HG02588 (cell line): ENCODE data around the gene TMEM44.
"Not testable (repeated sequence)": the region's sequence is repeated elsewhere in the genome, so short reads cannot be mapped to it uniquely, and the experiment has no call there.

ENCODE experiments used
- ATAC-seq: cut with Tn5 transposase; IDR thresholded peaks from one replicate; pipeline ENCODE4 v1.9.1; 2021; ENCODE audit warnings: mild to moderate bottlenecking, moderate library complexity; ENCODE audit not compliant: unreplicated experiment

The TMEM44 gene

DNA sequence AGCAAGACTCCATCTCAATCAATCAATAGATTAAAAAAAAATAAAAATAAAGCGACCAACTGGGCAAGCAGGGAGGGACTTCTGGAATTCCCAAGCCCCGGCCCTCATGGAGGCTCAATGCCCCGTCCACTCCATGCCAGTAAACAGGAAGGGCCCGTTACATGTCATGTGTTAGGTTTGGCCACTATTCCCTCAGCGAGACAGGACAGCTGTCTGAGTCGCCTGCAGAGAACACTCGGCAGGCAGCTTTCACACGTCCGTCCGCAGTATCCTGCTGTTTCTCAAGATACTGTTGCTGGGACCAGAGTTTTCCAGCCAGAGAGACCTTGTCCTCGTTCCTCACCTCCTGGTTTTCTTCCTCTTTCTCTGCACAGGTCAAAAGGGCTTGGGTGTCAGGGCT is 18.0 kb downstream of the TMEM44 start:
- no peak for ATAC-seq

DNA sequence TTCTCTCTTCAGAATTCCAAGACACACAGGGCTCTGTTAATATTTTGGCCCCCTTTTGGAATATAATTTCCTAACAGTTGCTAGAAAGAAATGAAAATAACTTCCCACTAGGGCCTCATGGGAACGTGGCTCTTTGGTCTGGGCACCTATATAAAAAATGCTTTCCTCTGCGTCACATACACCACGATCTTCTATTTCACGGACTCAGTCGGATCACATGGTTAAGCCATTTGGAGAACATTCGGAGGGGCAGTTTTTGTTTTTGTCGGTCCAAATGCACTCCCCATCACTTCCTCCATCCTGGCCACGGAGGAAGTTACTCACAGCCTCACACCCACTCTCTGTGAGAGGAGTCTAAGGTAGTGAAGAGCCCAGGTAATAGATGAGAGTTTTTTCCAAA is 21.0 kb downstream of the TMEM44 start:
- ATAC-seq, result no peak

DNA sequence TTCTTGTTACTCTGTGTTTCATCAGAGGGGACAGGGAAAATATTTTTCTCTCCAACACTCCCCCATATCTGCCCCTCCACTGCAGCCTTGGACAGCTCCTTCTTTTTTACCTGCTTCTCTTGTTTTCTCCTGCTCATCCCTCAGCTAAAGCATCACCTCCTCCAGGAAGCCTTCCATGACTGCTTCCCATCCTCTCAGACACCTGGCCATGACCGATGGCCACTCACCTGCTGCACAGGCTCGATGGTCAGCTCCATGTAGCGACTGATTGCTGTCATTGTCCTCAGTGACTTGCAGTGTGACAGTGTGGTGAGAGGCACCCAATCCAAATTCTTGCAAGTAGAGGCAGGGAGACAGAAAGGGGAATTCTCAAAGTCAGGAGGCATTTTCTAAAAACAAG is 22.5 kb downstream of the TMEM44 start:
- ATAC-seq, result no peak

DNA sequence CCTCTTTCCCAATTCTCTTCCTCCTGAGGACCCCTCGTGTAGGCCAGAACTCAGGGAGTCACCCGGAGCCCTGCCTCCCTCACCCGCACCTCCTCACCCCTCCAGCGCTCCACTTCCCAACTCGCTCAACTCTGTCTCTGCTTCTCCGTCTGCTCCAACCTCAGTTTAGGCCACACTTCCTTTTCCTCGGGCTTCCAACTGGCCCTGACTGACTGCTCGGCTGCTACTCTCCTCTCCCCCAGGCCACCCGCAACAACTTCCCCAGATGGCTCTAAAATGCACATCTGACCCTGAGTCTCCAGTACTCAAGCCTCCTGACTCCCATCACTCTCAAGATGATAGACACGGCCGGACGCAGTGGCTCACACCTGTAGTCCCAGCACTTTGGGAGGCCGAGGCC is 23.6 kb downstream of the TMEM44 start:
- ATAC-seq, result no peak

DNA sequence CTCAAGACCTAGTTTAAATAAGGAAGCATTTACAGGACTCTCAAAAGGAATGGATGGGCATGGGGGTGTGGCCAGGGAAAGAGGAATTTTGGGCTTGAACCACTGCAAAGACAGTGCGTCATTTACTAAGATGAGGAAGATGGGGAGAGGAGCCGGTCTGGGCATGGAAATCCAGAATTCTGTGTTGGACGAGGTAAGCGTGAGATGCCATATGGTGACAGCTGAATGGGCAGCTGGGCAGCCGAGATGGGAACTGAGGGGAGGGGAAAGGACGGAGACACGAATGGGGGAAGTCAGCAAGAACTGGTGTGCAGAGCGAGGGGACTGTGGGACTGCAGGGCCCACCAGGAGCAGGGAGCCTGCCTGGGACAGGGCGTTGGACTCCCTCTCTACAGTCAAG is 24.2 kb downstream of the TMEM44 start:
- no peak for ATAC-seq

DNA sequence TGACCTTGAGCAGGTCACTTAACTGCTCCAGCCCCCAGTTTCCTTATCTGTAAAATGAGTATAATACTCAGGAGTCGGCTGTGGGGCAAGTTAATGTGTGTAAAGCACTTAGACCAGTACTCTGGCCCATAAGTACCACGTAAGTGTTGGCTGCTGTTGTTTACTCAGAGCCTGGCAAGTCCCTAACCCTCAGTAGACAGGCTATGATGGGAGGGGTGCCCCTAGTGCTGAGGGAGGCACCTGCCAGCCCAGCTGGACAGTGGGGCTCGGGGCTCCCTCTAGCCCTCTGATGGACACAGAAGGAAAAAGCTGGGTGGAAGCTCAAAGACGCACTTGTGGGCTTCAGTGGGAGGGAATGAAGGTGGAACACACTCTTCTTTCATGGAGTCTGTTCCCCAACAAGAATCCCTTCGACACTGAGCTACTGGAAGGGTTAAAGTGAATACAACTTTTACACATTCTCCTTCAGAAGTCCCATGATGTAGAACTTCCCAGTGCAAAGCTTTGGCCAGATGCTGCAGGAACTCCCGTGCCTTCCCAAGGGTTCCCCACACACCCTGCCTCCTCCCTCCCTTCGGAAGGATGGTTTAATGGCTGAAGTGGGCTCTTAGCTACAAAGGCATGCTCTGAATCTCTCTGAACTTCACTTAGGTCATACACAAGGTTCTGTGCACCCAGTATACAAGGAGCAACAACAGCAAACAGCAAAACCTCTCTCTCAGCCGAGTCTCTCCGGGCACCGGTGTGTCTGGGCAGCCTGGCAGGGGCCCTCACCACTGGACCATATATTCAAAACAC is 25.4 kb downstream of the TMEM44 start:
- no peak for ATAC-seq

DNA sequence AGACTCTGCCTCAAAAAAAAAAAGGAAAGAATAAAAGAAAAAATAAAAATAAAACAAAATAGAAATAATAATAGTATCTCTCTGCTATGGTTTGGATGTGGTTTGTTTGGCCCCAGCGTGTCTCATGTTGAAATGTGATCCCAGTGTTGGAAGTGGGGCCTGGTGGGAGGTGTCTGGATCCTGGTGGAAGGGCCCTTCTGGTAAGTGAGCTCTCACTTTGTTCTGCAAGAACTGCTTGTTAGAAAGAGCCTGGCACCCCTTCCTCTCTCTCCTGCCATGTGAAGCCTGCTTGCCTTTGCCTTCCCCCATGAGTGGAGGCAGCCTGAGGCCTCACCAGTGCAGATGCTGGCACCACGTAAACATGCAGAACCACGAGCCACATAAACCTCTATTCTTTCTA is 26.3 kb downstream of the TMEM44 start:
- no peak for ATAC-seq

DNA sequence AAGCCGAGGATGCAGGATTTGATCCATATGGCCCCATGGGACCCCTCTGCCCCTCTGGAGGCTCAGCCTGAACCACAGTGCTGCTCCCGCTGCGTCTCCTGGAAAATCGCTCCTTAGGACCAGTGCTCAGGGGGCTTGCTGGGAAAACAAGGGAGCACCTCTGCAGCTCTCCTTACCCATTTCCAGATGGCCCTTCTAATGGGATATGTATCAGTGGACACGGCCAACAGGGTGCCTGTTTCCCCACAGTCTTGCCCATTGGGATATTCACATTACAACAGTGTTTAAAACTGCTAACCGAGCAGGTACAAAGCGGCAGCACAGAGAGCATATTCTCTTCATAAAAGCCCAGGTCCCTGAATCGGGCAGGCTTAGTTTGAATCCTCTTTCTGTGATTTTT is 27.1 kb downstream of the TMEM44 start:
- no peak for ATAC-seq

DNA sequence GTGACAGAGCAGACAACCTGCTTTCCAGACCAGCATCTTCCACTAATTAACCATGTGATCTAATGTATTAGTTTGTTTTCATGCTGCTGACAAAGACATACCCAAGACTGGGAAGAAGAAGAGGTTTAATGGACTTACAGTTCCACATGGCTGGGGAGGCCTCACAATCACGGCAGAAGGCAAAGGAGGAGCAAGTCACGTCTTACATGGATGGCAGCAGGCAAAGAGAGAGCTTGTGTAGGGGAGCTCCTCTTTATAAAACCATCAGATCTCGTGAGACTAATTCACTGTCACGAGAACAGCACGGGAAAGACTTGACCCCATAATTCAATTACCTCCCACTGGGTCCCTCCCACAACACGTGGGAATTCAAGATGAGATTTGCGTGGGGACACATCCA is 27.9 kb downstream of the TMEM44 start:
- ATAC-seq, result not testable (repeated sequence)

DNA sequence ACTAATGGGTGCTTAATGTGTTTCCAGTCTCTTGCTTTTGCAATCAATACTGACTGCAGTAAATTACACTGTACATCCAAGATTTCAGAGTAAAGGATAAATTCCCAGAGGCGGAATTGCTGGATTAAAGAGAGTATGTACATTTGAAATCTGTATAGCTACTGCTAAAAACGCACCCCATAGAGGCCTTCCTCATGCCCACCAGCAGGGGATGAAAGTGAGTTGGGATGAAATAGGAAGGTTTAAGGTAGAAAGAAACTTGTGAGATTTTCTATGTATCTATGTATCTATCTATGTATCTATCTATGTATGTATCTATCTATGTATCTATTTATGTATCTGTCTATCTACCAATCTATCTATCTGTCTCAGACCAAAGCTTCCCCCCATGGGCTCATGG is 28.4 kb downstream of the TMEM44 start:
- ATAC-seq, result no peak

DNA sequence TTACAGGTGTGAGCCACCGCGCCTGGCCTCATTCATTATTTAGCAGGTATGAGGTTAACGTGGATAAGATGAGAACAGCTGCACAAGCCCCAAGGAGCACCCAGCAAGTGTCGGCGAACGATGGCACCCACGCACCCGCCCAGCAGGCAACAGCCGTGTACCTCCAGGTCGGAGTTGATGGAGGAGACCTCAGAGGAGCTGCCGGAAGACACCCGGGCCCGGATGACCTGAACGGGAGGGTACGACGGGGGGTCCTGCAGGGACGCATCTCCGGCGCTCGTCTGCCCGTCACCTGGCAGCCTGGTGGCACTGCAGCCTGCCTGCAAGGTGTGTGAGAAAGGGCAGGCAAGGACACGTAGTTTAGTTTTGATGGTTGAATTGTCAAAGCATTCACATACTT is 29.1 kb downstream of the TMEM44 start:
- no peak for ATAC-seq

DNA sequence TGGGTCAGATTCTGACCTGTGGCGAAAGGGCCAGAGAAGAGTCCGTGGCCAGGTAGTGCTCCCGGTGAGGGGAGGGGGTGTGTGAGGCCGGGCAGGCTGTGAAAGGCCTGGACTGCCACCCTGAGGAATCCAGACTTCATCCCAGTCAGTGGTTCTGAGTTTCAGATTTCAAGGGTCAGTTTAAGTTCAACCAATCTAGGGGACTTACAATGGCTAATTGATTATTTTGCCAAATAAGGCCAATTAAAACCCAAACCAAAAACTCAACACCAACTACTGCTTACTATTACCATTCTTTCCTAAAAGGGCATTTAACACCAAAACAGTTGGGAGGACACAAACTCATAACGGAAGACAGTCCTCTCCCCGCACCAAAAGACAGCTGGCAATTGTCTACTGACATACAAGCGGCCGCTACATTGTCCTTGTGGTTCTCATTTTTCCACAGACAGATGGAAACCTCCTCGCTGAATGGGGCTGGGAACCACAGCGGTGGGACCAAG is 30.5 kb downstream of the TMEM44 start:
- no peak for ATAC-seq

DNA sequence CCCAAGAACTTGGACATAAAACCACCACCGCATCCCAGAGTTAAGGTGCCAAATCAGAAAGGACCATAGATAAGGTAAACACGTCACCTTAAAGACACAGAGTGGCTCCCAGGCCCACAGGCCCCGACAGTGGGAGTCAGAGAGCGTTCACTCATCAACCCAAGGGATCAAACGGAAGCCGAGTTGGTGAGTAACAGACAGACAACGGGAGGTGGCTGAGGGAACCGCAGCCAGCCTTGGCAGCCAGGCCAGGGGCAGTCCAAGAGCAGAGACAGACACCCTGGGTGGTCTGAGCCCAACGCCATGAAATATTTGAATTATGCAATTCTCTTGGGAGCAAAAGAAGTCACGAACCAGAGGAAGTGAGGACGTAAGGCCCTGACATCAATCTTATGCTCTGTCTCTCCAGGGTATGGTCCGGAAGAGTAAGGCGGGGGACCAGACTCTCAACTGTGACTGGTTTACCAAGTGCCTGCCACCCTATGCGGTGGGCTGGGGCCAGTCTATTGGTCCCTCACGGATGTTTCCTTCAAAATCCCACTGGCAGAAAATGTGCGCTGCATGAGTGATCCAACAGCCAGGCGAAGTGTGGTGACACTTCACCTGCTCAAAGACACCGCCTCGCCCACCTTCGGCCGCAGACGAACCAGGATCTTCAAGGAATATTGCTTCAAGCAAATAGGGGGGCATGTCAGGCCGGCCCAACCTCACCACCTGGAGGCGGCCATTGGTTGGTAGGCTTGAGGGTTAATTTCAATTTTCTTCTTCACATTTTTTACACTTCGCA is 34.3 kb downstream of the TMEM44 start:
- ATAC-seq, result no peak

DNA sequence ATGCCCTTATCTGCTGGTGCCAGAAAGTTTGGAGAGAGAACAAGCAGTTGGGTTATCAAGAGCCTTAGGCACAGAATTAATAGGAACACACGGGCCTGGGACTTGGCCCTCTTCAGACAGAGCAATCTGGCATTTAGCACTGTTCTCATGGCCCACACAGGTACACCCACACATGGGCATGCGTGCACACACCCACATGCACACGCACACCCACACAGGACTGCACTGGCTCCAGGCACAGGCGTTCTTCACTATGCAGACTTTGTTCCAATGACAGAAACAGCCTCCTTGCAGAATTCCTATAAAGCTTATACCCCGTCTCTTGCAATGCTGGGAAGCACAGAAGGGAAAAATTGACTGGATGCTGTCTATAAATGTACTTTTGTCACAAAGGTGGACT is 36.3 kb downstream of the TMEM44 start:
- ATAC-seq, result no peak

DNA sequence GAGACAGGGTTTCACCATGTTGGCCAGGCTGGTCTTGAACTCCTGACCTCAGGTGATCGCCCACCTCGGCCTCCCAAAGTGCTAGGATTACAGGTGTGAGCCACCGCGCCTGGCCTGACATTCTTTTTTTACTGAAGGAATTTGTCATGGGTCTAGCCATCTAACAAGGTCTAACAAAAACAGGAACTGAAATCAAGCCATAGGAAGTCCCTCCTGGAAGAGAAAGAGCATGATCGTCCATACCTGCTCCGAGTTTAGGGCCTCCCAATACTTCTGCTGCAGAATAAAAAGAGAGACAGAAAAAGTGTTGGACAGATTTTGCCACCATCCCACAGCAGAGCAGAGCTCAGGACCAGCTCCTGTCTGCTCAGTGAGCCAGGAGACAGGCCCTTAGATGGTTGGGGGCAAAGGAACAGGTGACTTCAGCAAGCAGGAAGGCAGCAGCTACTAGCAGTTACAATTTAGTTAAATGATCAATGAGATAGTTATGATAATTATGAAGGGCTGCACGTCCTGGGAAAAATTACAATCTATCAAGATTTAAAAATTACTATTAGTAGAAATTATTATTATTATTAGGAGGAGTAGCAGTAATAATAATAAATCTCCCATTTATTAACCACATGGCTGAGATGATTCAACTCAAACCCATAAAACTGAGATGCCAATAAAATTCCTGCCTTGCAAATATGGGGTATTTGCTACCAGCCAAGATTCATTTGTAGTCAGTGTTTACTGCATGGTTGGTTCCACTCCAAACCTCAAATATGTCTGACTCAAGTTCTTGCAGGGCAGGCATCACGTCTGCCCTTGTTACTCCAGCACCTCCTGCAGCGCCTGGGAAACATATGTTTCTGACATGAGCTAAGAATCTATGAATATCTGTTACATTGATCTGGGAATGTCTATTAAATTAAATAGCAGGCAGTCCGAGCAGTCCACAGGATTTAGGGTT is 40.1 kb downstream of the TMEM44 start:
- ATAC-seq, result no peak

DNA sequence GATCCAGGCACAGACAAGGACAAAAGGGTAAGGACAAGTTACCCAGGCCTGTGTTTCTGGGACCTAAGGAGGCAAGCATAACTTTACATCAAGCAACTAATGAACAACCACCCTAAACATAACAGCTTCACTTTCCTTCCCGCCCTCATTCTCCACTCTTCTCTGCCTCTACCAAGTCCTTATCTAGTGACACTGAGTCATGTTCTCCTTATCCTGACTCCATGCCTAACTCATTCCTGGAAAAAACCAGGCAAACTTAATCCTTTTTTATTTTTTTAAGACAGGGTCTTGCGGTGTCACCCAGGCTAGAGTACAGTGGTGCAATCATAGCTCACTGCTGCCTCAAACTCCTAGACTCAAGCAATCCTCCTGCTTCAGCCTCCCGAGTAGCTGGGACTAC is 44.5 kb downstream of the TMEM44 start:
- no peak for ATAC-seq

DNA sequence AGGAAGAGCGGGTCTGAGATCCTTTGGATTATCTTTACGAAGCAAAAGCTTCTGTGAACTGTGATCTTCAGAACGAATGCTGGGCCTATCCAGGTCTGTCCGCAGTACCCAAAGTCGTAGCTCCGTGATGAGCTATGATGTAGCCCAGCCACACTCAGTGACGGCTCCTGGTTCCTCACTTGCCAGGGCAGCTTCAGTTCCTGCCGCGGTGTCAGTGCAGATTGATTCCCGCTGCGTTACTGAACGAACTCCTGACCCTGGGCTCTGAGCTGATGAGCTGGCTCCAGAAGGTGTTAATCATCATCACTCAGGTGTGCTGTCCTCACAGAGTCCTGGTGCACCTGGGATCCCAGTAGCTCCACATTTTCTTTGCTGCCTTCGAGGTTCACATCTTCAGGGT is 45.0 kb downstream of the TMEM44 start:
- ATAC-seq, result no peak

DNA sequence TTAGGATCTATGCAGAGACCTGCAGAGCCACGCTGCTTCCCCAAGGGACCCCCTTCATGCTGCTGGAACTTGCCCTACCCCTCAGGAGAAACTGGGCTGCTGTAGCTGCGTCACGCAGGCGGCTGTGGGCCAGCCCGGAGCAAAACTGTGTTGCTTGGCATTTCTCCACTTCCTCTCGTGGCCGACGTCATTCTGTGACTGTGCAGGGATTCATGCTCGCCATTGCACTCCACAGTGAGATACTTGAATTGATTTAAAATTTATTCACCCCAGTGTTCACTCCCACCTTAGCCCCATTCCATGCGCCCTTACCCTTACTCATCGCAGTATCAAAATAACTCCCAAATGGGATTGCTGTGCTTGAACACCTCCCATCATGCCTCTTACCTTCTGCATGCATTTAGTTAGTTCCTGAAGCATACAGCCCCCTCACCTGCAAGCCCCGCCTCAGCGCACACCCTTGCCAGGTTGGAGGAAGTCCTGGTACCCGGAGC is 45.7 kb downstream of the TMEM44 start:
- no peak for ATAC-seq

DNA sequence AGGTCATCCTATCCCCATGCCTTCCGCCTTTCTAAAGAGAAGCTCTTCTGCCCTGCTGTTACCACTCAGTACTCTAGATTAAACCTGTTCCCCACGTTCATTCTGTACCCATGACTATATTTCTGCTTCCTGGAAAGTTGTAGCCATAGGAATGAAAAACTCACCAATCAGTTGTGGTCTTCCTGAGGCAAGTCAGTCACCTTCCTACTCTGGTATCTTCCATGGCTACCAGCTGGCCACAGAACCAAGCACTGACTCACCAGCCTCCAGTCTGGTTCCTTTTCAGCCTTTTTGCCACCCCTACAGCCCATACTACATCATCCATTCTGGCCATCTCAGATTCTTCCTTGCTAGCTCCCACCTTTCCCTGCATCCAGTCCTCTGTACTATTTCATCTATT is 46.4 kb downstream of the TMEM44 start:
- ATAC-seq, result no peak

DNA sequence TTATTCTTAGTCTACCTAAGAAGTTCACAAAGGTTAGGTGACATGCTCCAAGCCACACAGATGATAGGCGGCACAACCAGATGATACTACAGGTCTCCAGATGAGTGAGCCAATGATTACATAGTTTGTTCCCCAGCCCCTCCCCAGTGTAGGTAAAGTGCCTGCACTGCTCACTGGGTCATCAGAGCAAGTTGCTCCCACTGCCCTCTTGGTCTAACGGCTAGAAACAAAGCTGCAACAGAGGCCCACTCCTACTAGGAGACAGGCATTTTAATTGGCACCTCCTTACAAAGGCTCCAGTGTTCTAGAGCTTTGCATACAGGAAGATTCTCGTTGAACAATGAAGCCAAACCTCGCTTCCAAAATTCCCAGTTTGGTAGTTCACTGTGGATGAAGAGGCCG is 47.3 kb downstream of the TMEM44 start:
- ATAC-seq, result no peak

DNA sequence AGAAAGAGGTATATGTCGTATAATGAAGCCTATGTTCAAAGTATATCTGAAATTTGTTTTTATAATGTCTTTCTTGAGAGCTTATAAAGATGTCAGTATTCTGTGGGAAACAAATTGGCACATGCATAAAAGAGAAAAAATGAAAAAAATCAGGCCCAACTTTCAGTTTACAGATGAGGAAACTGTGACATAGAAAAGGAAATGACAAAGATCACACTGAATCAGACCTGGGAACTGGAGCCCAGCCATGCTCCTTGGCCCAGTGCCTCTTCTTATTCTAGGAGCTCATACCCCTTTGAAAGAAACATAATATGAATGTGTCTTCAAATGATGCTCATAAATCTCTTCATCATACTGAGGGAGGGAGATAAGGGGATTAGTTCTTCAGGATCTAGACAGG is 48.4 kb downstream of the TMEM44 start:
- ATAC-seq, result no peak
